T47D (cell line): ENCODE data around the gene FEZ2.

Source experiments
- DNase-seq, 2 experiments: peaks; one replicate each; pipeline versions ENCODE4 v3.0.0 to v3.0.0-alpha.2; 2011 to 2012; ENCODE audit warnings: low read depth in 1 of 2, low spot score in 1 of 2
- JUND ChIP-seq: IDR thresholded peaks from 2 replicates; pipeline ENCODE4 v1.6.1; 2012; ENCODE audit warnings: low read depth
- in situ Hi-C: cut with HindIII; loops from 2 replicates; pipeline ENCODE4 v1.10.0; 2016; ENCODE audit warnings: low sequenced_read_pairs, low pct_unique_long_range_greater_than_20kb

The FEZ2 gene

DNA sequence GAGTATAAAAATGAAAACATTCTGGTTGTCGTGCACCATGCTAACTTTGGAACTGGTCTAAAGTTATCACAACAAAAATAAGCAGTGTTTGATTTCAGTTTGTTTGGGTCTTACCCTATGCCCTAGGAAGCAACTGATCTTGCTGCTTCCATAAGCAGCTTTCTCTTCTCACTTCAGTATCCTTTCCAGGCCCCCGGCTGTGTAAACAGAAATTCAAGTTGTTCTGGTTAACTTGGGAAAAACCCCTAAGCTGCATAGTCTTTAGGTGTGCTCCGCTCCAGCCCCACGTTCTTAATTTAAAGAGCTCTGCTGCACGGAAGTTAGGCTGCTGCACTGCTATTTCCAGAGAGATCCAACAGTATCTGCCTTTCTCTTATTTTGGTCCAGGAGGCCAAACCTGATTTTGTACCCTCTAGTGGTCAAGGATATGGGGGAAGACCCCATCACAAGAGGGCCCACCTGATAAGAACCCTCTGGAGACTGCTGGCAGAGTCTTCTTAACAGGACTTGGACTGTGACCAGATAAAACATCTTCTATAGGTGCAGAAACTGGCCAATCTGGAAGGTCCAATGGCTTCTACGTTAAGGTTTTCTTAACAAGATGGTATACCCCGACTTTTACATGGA lies 69.1 kb downstream of the FEZ2 start:
- DNase-seq = no peak
- in situ Hi-C loops = no loop called here
- TF ChIP-seq JUND = no peak

DNA sequence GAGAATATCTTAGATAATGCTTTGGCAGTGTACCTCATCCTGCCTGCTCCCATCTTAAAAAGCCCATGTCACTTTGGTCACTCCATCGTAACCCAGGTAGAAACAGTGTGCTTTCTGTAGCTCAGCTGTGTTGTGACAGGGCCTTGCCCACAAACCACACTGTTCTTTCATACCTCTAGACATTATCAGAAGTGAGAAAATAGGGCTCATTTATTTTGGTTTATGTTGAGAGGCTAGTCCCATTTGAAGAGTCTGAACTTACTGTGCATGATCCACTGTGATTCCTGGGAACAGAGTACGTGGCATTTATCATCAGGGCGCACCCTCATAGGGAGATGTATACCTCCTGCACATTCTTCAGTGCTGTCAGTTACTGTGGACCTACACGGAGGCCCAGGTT lies 69.7 kb downstream of the FEZ2 start:
- TF ChIP-seq JUND = no peak
- DNase-seq = no peak
- in situ Hi-C loops = no loop called here

DNA sequence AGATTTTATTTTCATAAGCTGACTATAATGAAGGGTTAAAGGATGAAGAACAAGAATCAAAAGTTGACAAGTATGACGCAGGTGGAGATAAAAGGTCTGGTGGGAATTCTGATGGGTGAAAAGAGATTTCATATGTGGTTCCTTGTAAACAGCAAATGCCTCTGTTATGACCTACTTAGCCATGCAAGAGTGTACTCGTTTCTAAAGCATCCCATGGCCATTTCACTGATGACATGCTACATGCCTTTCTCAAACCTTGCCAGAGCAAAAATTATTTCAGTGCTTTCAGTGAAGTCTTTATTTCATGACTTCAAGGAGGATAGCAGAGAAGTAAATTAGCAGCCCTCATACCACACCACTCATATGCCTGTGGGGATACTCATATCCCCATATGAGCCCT lies 71.7 kb downstream of the FEZ2 start:
- in situ Hi-C loops = no loop called here
- no peak for DNase-seq
- TF ChIP-seq JUND = no peak

DNA sequence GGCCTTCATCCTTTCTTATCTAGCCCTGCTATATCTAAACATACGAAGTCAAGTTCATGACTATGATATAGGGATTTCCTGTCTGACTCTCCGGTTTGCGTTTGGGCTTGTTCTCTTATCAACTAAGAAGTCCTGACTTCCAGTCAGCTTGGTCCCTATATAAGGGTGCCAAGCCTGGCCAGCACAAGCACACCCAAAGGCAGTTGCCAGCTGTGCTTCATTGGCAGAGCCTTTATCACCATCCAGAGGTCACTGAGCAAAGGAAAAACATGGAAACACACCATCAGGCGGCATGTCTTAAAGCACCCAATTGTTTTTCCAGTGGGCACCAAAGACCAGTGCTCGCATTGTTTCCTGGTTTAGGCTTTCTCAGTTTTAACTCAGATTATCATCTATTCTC lies 72.7 kb downstream of the FEZ2 start:
- no peak for DNase-seq
- TF ChIP-seq JUND = no peak
- in situ Hi-C loops = no loop called here

DNA sequence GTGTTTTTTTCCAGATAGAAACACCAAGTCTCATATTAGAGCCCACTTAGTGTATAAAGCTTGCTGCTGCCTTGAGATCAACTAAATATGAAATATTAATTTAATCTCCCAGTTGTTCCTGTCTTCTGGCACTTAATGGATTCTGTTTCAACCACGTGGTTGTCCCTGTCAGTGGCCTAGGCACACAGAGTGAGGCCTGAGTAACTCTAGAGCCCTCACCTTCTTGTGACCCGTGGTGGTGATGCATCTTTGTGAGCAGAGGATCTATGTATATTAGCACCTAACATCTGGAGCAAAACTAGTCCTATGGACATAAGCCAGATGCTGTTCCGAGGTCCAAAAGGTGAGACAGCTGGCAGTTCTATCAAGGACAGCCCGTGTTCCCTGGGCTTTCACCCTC lies 74.8 kb downstream of the FEZ2 start:
- no peak for TF ChIP-seq JUND
- DNase-seq = no peak
- in situ Hi-C loops = no loop called here

DNA sequence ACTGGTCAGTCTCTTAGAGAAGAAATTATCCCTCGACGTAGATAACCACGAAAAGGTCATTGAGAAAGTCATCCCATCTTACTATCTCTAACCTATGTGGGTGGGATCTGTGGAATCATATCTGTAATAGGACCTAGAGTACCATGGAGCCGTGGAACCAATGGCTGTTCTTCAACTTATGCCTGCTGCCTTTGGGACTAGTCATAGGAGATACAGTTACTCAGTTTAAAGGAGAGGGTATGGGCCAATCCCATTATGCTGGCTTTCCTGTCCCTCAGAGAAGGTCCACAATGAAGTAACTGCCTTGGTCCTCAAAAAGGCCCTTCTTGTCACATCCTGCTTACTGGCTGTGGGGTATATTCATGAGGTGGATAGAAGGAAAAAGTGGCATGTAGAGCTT lies 77.5 kb downstream of the FEZ2 start:
- no peak for DNase-seq
- no peak for TF ChIP-seq JUND
- in situ Hi-C loops = no loop called here

DNA sequence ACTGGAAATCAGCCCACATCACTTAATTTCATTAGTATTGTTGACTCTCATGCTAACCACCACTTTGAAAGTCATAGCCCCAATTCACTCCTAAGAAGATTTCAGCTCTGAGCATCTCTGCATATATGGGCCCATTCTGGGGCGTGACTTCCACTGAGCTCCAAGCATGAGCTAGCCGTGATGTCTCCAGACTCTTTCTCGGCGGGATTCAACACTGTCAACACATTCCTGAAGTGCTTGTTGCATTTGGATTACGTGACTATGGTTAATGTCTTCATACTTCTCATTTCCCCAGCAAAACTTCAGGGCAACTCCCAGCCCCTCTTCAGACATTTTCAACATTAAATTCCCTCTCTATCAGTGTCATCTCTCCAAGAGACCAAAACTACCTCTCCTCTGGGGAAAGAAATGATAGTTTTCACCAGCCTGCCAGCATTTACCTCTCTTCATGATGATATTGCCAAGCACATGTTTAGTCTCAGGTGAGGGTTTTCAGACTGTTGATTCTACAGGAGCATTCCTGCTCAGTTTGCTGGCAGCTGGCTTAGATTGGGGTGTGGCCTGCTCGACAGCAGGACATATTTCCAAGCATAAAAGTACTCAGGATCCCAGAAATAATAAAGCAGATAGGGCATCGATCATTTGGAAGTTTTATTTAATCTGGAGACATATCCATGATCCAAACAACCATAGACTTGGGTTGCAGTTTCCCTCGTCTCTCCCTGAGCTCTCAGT lies 81.7 kb downstream of the FEZ2 start:
- no peak for DNase-seq
- in situ Hi-C loops = no loop called here
- TF ChIP-seq JUND = no peak

DNA sequence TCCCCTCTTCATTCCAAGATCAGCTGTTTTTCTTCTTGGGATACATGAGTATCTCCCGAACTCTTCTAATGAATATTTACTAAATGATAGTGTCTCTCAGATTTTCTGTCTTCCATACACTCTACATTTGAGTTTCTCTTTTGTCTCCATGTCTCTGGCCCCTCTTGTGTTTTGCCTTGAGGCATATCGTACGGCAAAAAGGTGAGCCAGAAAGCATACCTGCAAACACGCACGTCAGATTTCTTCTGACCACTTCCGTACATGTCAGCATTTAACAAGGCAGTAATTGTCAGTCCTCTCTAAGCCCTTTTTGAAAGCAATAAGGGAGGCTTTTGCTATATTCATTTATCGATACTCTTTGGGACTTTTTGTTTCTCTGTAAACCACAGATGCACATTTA lies 82.4 kb downstream of the FEZ2 start:
- no peak for DNase-seq
- TF ChIP-seq JUND = no peak
- in situ Hi-C loops = no loop called here

DNA sequence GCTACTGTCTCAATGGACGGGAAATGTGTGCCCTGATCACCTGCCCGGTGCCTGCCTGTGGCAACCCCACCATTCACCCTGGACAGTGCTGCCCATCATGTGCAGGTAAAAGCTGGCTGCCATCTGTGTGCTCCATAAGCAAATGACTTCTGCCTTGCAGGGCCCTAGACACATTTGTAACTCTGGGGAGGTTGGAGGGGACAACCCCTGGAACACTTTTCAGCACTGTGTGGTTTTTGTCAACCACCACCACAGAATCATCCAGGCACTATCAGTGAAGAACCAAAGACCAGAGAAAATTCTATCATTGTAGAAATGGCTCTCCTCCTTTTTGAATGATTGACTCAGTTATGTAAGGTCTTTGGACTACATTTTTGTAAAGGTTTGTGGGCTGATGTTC lies 84.3 kb downstream of the FEZ2 start:
- TF ChIP-seq JUND = no peak
- in situ Hi-C loops = no loop called here
- no peak for DNase-seq

DNA sequence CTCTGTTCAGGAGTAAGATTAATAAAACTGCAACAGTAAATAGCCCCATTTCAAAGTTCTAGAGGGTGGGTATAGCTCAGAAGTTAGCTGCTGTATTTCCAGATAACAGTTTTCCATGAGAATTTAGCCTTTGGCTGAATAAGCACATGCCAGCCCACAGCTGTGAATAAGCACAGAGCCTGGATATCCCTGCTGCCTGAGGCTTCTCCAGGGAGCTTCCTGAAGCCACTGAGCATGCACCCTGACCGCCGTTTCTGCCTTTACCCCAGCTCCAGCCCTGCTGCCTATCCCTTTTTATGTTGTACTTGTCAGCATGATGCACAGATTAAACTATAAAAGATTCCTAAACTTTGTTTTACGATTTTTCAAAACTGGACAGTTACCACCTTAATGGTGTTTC lies 85.3 kb downstream of the FEZ2 start:
- no peak for TF ChIP-seq JUND
- DNase-seq = no peak
- in situ Hi-C loops = no loop called here

DNA sequence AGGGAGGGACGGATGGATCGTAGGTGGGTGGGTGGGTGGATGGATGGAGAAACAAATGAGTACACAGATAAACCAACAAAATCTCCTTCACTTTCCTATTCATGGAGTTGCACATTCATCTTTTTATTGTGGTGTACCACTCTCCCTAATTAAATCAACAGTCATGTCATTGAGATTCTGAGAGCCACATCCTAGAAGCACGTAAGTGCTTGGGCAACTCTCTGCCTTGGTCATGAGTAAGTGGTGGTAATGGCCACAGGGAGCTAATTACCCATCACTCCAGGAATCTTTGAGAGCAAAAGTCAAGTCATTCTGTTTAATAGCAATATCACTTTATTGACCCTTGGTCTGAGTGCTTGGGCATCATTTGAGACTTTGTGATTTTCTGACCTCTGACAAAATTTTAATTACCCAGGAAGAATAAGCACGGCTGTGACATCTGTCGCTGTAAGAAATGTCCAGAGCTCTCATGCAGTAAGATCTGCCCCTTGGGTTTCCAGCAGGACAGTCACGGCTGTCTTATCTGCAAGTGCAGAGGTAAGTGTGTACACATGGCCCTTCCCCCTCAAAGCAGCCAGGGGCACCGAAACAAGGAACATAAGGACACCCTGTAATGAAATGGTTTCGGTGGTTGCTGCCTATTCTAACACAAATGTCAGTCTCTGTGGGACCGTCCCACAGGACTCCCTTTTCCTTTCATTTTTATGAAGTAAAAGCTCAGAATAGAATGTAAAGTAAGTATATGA lies 85.9 kb downstream of the FEZ2 start:
- TF ChIP-seq JUND = no peak
- in situ Hi-C loops = no loop called here
- DNase-seq = no peak

DNA sequence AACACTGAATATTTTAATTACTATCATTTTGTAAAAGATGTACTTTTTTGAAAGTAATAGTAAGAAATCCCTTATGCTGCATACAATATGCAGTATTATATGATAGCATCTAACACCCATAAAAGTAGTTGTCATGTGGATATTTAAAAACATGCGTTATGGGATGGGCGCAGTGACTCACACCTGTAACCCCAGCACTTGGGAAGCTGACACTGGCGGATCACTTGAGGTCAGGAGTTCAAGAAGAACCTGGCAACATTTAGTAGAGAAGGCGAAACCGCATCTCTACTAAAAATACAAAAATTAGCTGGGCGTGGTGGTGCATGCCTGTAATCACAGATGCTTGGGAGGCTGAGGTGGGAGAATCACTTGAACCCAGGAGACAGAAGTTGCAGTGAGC lies 88.9 kb downstream of the FEZ2 start:
- no peak for TF ChIP-seq JUND
- in situ Hi-C loops = no loop called here
- DNase-seq = no peak

DNA sequence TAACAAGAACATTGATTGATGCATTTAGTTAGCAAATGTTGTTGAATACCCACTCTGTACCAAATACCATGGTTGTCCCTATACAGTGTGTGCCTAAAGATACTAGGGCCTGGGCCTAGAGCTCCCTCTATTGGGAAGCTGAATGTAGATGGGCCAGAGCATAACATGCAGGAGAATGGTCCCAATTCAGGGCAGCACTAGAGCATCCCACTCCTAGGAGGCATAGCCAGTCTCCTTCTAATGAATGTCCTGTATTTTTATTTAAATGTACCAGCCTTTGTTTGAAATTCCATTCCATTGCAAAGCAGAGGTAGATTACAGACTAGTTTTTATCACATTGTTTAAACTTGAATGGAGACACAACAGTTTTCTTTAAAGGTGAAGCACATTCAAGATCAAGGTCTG lies 90.6 kb downstream of the FEZ2 start:
- peak; percentile 10 to 68 for DNase-seq
- no peak for TF ChIP-seq JUND
- in situ Hi-C loops = no loop called here
